K562 (cell line): Measurements from ENCODE around the gene MGAT1. TPM values are rescaled to one million over a fixed set of nuclear protein-coding genes. Genes with fewer than 3 reads are reported as not detected.

Experiments used
- MAFK ChIP-seq: IDR thresholded peaks from 2 replicates; pipeline ENCODE4 v1.6.1; 2011; ENCODE audit warnings: low read length, improper control_type of control experiment
- MYNN ChIP-seq, 2 experiments: sonication (generic); formaldehyde crosslinking in 1 of 2; IDR thresholded peaks; 2 replicates each; pipeline versions ENCODE4 v1.5.0 to v1.6.1; 2016 to 2020; ENCODE audit warnings: antibody characterized with exemption in 1 of 2, missing genetic modification reagents in 1 of 2
- NFRKB ChIP-seq: fragments of 450-650 bp; IDR thresholded peaks from 2 replicates; pipeline ENCODE4 v1.6.1; 2016; ENCODE audit warnings: low read depth
- SAFB ChIP-seq: fragments of 200-400 bp; formaldehyde crosslinking; IDR thresholded peaks from 2 replicates; pipeline ENCODE4 v1.6.1; 2017; ENCODE audit warnings: low read depth, low read length, borderline replicate concordance
- SMC3 ChIP-seq: conservative IDR thresholded peaks from 2 replicates; pipeline ENCODE4 v1.6.1; 2011; ENCODE audit warnings: low read depth, low read length, improper control_type of control experiment; ENCODE audit not compliant: insufficient read depth
- TAL1 ChIP-seq: fragments of 450-650 bp; IDR thresholded peaks from 2 replicates; pipeline ENCODE4 v1.6.1; 2016; ENCODE audit warnings: mild to moderate bottlenecking
- TRIM24 ChIP-seq, 2 experiments: fragments of 450-650 bp; IDR thresholded peaks; 2 replicates each; pipeline ENCODE4 v1.6.1; 2016
- ZBED1 ChIP-seq: IDR thresholded peaks from 2 replicates; pipeline ENCODE4 v1.6.1; 2014
- ZNF124 ChIP-seq: sonication (generic); formaldehyde crosslinking; IDR thresholded peaks from 2 replicates; pipeline ENCODE4 v1.8.1; 2022; ENCODE audit warnings: missing genetic modification reagents
- ZNF512 ChIP-seq: IDR thresholded peaks from 2 replicates; pipeline ENCODE4 v1.6.1; 2016; ENCODE audit warnings: missing genetic modification characterization, missing compliant biosample characterization
- ZNF75A ChIP-seq: fragments of 450-650 bp; formaldehyde crosslinking; IDR thresholded peaks from 2 replicates; pipeline ENCODE4 v1.4.0; 2020; ENCODE audit warnings: mild to moderate bottlenecking
- polyA plus RNA-seq, 8 experiments: library from polyadenylated mRNA; depleted of rRNA in 4 of 8; stranded (reverse) in 5 of 8; unstranded in 3 of 8; fragments of >200 nt; fragmentation: Nextera tagmentation in 2 of 8; fragmentation: Illumina TruSeq in 1 of 8; extraction: Ambion mirVana in 2 of 8; extraction: Trizol in 1 of 8; gene quantifications; 2 replicates each; pipeline versions ENCODE4 v1.2.1 to v1.2.3, GENCODE V29; 2011 to 2014; ENCODE audit warnings: inconsistent platforms in 1 of 8, missing spikeins in 1 of 8
- total RNA-seq, 7 experiments: library from RNA; depleted of rRNA in 6 of 7; stranded (reverse); fragments of >200 nt in 6 of 7; fragmentation: Illumina TruSeq in 2 of 7; extraction: Trizol in 2 of 7; gene quantifications; 2 replicates each; pipeline versions ENCODE4 v1.2.1 to v1.2.3, GENCODE V29; 2011 to 2021; ENCODE audit warnings: low replicate concordance in 1 of 7
- TF ChIP-seq, protein P1 (sequence below): sonication (generic); formaldehyde crosslinking; IDR thresholded peaks from 2 replicates; pipeline ENCODE4 v1.8.0; 2022; ENCODE audit warnings: mild to moderate bottlenecking, missing genetic modification reagents, borderline replicate concordance
- TF ChIP-seq, protein P2 (sequence below), 2 experiments: fragments of 450-650 bp; formaldehyde crosslinking in 1 of 2; IDR thresholded peaks; 2 replicates each; pipeline versions ENCODE4 v1.4.0 to v1.6.1; 2014 to 2020; ENCODE audit warnings: mild to moderate bottlenecking in 2 of 2, borderline replicate concordance in 1 of 2, low read depth in 1 of 2
- TF ChIP-seq, protein P3 (sequence below), 2 experiments: fragments of 450-650 bp; IDR thresholded peaks; 2 replicates each; pipeline ENCODE4 v1.6.1; 2016

MGAT1 gene
- total and polyA plus RNA-seq, 9 of the 15 experiments (the other 6 are each of a cell fraction or from before 2014, with no cell fraction given): 3.9 to 82.7 (median 44.5) TPM

DNA sequence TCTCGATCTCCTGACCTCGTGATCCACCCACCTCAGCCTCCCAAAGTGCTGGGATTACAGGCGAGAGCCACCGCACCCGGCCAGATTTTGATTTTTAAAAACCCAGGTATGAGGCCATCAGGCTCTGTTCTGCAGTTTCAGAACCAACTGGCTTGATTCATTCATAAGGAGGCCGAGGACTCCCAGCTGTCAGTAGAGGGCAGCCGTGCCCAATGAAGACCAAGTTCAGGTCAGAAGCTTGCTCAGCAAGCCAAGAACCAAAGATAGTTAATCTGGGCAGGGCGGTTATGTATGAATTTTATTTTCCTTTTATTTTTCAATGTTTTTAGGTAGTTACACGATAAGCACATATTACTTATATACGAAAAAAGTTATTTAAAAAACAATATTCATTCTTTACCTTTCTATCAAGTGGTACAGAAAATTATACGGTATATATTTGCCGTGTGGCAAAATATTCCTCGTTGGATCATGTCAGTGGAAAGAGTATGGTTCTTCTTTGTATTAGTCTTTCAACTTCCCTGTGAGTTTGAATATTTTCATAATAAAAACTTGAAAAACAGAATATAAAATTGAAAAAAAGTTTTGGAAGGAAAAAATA is 18.0 kb downstream of the MGAT1 start (continued):
- TF ChIP-seq, protein P1, sequence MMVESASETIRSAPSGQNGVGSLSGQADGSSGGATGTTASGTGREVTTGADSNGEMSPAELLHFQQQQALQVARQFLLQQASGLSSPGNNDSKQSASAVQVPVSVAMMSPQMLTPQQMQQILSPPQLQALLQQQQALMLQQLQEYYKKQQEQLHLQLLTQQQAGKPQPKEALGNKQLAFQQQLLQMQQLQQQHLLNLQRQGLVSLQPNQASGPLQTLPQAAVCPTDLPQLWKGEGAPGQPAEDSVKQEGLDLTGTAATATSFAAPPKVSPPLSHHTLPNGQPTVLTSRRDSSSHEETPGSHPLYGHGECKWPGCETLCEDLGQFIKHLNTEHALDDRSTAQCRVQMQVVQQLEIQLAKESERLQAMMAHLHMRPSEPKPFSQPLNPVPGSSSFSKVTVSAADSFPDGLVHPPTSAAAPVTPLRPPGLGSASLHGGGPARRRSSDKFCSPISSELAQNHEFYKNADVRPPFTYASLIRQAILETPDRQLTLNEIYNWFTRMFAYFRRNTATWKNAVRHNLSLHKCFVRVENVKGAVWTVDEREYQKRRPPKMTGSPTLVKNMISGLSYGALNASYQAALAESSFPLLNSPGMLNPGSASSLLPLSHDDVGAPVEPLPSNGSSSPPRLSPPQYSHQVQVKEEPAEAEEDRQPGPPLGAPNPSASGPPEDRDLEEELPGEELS (CRISPR knock-in tag): no peak
- TF ChIP-seq, protein P2, sequence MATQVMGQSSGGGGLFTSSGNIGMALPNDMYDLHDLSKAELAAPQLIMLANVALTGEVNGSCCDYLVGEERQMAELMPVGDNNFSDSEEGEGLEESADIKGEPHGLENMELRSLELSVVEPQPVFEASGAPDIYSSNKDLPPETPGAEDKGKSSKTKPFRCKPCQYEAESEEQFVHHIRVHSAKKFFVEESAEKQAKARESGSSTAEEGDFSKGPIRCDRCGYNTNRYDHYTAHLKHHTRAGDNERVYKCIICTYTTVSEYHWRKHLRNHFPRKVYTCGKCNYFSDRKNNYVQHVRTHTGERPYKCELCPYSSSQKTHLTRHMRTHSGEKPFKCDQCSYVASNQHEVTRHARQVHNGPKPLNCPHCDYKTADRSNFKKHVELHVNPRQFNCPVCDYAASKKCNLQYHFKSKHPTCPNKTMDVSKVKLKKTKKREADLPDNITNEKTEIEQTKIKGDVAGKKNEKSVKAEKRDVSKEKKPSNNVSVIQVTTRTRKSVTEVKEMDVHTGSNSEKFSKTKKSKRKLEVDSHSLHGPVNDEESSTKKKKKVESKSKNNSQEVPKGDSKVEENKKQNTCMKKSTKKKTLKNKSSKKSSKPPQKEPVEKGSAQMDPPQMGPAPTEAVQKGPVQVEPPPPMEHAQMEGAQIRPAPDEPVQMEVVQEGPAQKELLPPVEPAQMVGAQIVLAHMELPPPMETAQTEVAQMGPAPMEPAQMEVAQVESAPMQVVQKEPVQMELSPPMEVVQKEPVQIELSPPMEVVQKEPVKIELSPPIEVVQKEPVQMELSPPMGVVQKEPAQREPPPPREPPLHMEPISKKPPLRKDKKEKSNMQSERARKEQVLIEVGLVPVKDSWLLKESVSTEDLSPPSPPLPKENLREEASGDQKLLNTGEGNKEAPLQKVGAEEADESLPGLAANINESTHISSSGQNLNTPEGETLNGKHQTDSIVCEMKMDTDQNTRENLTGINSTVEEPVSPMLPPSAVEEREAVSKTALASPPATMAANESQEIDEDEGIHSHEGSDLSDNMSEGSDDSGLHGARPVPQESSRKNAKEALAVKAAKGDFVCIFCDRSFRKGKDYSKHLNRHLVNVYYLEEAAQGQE (IDR thresholded peaks at IDR 0.05; ENCODE audit: borderline replicate concordance): peak; percentile 72; the same call in 1 of the 2 replicates
- TF ChIP-seq, protein P2 (CRISPR knock-in tag; IDR thresholded peaks at IDR 0.05; ENCODE audit: low read depth): no peak
- TF ChIP-seq ZBED1: no peak
- no peak for TF ChIP-seq ZNF124 (CRISPR knock-in tag)
- peak; percentile 25; the same call in 1 of the 2 replicates for TF ChIP-seq MAFK
- TF ChIP-seq MYNN (IDR thresholded peaks at IDR 0.05): no peak
- no peak for TF ChIP-seq MYNN (CRISPR knock-in tag; IDR thresholded peaks at IDR 0.05)
- no peak for TF ChIP-seq SAFB
- peak; percentile 54 for TF ChIP-seq SMC3
- no peak for TF ChIP-seq TRIM24 (IDR thresholded peaks at IDR 0.05)
- TF ChIP-seq, protein P3, sequence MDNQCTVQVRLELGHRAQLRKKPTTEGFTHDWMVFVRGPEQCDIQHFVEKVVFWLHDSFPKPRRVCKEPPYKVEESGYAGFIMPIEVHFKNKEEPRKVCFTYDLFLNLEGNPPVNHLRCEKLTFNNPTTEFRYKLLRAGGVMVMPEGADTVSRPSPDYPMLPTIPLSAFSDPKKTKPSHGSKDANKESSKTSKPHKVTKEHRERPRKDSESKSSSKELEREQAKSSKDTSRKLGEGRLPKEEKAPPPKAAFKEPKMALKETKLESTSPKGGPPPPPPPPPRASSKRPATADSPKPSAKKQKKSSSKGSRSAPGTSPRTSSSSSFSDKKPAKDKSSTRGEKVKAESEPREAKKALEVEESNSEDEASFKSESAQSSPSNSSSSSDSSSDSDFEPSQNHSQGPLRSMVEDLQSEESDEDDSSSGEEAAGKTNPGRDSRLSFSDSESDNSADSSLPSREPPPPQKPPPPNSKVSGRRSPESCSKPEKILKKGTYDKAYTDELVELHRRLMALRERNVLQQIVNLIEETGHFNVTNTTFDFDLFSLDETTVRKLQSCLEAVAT (IDR thresholded peaks at IDR 0.05): peak in 1 of 2 experiments; percentile 13; a peak in 1 of 4 replicates
- no peak for TF ChIP-seq NFRKB
- TF ChIP-seq ZNF512 (tag): 0 out of 2 replicates have a peak, but pooled peaks have one; percentile 31
- no peak for TF ChIP-seq ZNF75A (CRISPR knock-in tag)
- TF ChIP-seq TAL1: no peak
